Daoy (cell line): ENCODE data around the gene TMEM212. TPM values are rescaled to one million over a fixed set of nuclear protein-coding genes. Genes with fewer than 3 reads are reported as not detected.
"Not testable (repeated sequence)": the region's sequence is repeated elsewhere in the genome, so short reads cannot be mapped to it uniquely, and the experiment has no call there.

Experiments used
- DNase-seq: peaks from one replicate; pipeline ENCODE4 v3.0.0-alpha.2; 2015; ENCODE audit warnings: low read depth
- total RNA-seq: library from RNA; depleted of rRNA; stranded (reverse); fragments of >200 nt; shearing (Covaris generic); gene quantifications from 2 replicates; pipeline ENCODE4 v1.2.3, GENCODE V29; 2014; rRNA removed

Gene TMEM212
- total RNA-seq, 1 experiment from 2014 or later = not detected

GRCh38 chr3:171890398-171890797 lies 47.2 kb downstream of the TMEM212 start:
- no peak for DNase-seq

GRCh38 chr3:171892457-171892856 lies 49.3 kb downstream of the TMEM212 start:
- no peak for DNase-seq

GRCh38 chr3:171895291-171895690 lies 52.1 kb downstream of the TMEM212 start:
- no peak for DNase-seq

- DNase-seq = no peak
Observed at GRCh38 chr3:171895900-171896299, 52.8 kb downstream of the TMEM212 start.

- no peak for DNase-seq
Observed at GRCh38 chr3:171896316-171896715, 53.2 kb downstream of the TMEM212 start.

- DNase-seq = no peak
Observed at GRCh38 chr3:171898192-171898591, 55.0 kb downstream of the TMEM212 start.

- DNase-seq = no peak
Observed at GRCh38 chr3:171900446-171900845, 57.3 kb downstream of the TMEM212 start.

GRCh38 chr3:171901615-171902312 lies 58.6 kb downstream of the TMEM212 start:
- DNase-seq = no peak

GRCh38 chr3:171904829-171905228 lies 61.7 kb downstream of the TMEM212 start:
- no peak for DNase-seq

GRCh38 chr3:171906503-171906902 lies 63.4 kb downstream of the TMEM212 start:
- not testable (repeated sequence) for DNase-seq

GRCh38 chr3:171906951-171907676 lies 64.0 kb downstream of the TMEM212 start:
- no peak for DNase-seq

GRCh38 chr3:171907761-171908160 lies 64.6 kb downstream of the TMEM212 start:
- no peak for DNase-seq

GRCh38 chr3:171908731-171909130 lies 65.6 kb downstream of the TMEM212 start:
- no peak for DNase-seq

Other genes starting within 250 kb of the TMEM212 start
- gene PLD1, start 32.9 kb upstream of the TMEM212 start, total RNA-seq = 5.7 and 7.8 TPM in 2 replicates
- 72.2 and 84.3 TPM in 2 replicates for gene FNDC3B, start 196.2 kb downstream of the TMEM212 start, total RNA-seq